Activated B cell treated with CpG ODN at 0.5 μM for 24 hours (primary cell): ENCODE results near the gene UBE2V1. TPM values are rescaled to one million over a fixed set of nuclear protein-coding genes. Genes with fewer than 3 reads are reported as not detected.

Experiments
- ATAC-seq: fragments of 200-7000 bp; cut with Tn5 transposase; one replicate; pipeline ENCODE4 v1.10.0; 2021; ENCODE audit warnings: low read depth, mild to moderate bottlenecking, moderate library complexity
- CTCF ChIA-PET: fragments of 350-600 bp; sonication (Branson Sonifier 250); formaldehyde crosslinking; loops from one replicate; lab custom pipeline; 2021; ENCODE audit warnings: antibody characterized with exemption; lab: Charles Lee
- POLR2A ChIA-PET: fragments of 350-600 bp; sonication (Branson Sonifier 250); formaldehyde crosslinking; loops from one replicate; lab custom pipeline; 2021; ENCODE audit warnings: antibody characterized with exemption; lab: Charles Lee
- DNase-seq: peaks from one replicate; pipeline ENCODE4 v3.0.0; 2022
- H3K27ac Mint-ChIP-seq: one replicate; pipeline ENCODE4 v1.8.0; 2020; ENCODE audit warnings: mixed read lengths
- H3K27me3 Mint-ChIP-seq: one replicate; pipeline ENCODE4 v1.8.0; 2021; ENCODE audit warnings: mixed read lengths
- H3K36me3 Mint-ChIP-seq: one replicate; pipeline ENCODE4 v1.8.0; 2021; ENCODE audit warnings: low read depth, mixed read lengths
- H3K4me1 Mint-ChIP-seq: one replicate; pipeline ENCODE4 v1.8.0; 2021; ENCODE audit warnings: mixed read lengths
- H3K4me3 Mint-ChIP-seq: one replicate; pipeline ENCODE4 v1.8.0; 2020; ENCODE audit warnings: mild to moderate bottlenecking, mixed read lengths
- H3K9me3 Mint-ChIP-seq: one replicate; pipeline ENCODE4 v1.8.0; 2020; ENCODE audit warnings: mixed read lengths
- CTCF ChIP-seq: fragments of 200-600 bp; IDR thresholded peaks from one replicate; pipeline ENCODE4 v1.8.0; 2022; ENCODE audit warnings: antibody characterized with exemption, mild to moderate bottlenecking
- intact Hi-C: fragments of 100-400 bp; cut with micrococcal nuclease; formaldehyde crosslinking; loops from one replicate; pipeline ENCODE4 v1.15.1; 2024
- total RNA-seq: library from RNA; stranded (reverse); gene quantifications from 2 replicates; pipeline ENCODE4 v1.2.3, GENCODE V29; 2022

UBE2V1 gene
- total RNA-seq, 1 donor from 2014 or later = 166 TPM

- ChIA-PET POLR2A (no interaction called here), CTCF (no interaction called here)
- H3K4me3 Mint-ChIP-seq = no peak overlapping the region
- no peaks in the 10 kb centered on the region for H3K9me3 Mint-ChIP-seq
- no peak for DNase-seq
- TF ChIP-seq CTCF = no peak
- no peak for ATAC-seq
- no peak overlapping the region for H3K27ac Mint-ChIP-seq
- intact Hi-C loops = no loop called here
- peaks cover 70% of the 10 kb centered on the region for H3K36me3 Mint-ChIP-seq
- H3K27me3 Mint-ChIP-seq = no peaks in the 10 kb centered on the region
- H3K4me1 Mint-ChIP-seq = peaks cover 15% of the 10 kb centered on the region
Observed at GRCh38 chr20:50094522-50094921, 18.4 kb downstream of the UBE2V1 start.

GRCh38 chr20:50093240-50093639 is 19.7 kb downstream of the UBE2V1 start:
- no peak for TF ChIP-seq CTCF
- POLR2A ChIA-PET = no interaction called here
- ATAC-seq (no peak), DNase-seq (no peak)
- no peak overlapping the region for H3K27ac Mint-ChIP-seq
- H3K9me3 Mint-ChIP-seq = no peaks in the 10 kb centered on the region
- H3K27me3 Mint-ChIP-seq = no peaks in the 10 kb centered on the region
- H3K4me3 Mint-ChIP-seq = no peak overlapping the region
- H3K4me1 Mint-ChIP-seq = peaks cover 6% of the 10 kb centered on the region
- peaks cover 71% of the 10 kb centered on the region for H3K36me3 Mint-ChIP-seq
- CTCF ChIA-PET = interaction anchor here (0.9 kb wide), 1 partner anchor 9 kb away, joined by 3 read pairs; no protein-coding TSS in a partner anchor
- intact Hi-C loops = no loop called here

GRCh38 chr20:50092436-50092835 is 20.5 kb downstream of the UBE2V1 start:
- ChIA-PET POLR2A (no interaction called here), CTCF (interaction anchor here (0.8 to 0.9 kb wide), 2 partner anchors 8 to 21 kb away, joined by 3 read pairs; no protein-coding TSS in a partner anchor)
- TF ChIP-seq CTCF = no peak
- no peaks in the 10 kb centered on the region for H3K27me3 Mint-ChIP-seq
- DNase-seq (no peak), ATAC-seq (no peak)
- H3K4me3 Mint-ChIP-seq = no peak overlapping the region
- intact Hi-C loops = no loop called here
- no peaks in the 10 kb centered on the region for H3K9me3 Mint-ChIP-seq
- no peak overlapping the region for H3K27ac Mint-ChIP-seq
- peaks cover 71% of the 10 kb centered on the region for H3K36me3 Mint-ChIP-seq
- H3K4me1 Mint-ChIP-seq = no peaks in the 10 kb centered on the region

DNA sequence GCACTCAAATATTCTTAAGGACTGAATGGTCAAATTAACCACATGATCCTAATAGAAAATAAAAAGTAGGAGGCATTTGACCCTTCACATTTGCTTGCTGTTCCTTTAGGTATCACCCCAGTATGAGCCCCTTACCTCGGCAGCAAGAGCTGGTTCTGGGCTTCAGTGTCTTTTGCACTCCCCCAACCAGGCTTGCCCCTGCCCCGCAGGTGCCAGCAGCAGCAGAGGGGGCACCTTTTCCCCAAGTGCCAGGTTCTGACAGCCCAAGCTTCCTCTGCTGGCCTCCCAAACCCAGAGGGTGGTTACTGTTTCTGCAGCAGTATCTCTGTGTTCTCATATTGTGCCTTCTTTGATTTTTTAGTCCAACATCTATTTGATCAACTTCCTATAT is 23.2 kb downstream of the UBE2V1 start:
- no peak for DNase-seq
- Mint-ChIP-seq H3K4me3 (no peak overlapping the region), H3K27ac (no peak overlapping the region), H3K27me3 (no peaks in the 10 kb centered on the region), H3K4me1 (peaks cover 14% of the 10 kb centered on the region), H3K9me3 (no peaks in the 10 kb centered on the region), H3K36me3 (peaks cover 56% of the 10 kb centered on the region)
- ChIA-PET POLR2A (interaction anchor here (0.6 kb wide), 1 partner anchor 86 kb away, joined by 9 read pairs; no protein-coding TSS in a partner anchor), CTCF (interaction anchor here (1.5 kb wide), 2 partner anchors 18 to 111 kb away, joined by 4 to 6 read pairs; no protein-coding TSS in a partner anchor)
- no peak for TF ChIP-seq CTCF
- no peak for ATAC-seq
- intact Hi-C loops = no loop called here

DNA sequence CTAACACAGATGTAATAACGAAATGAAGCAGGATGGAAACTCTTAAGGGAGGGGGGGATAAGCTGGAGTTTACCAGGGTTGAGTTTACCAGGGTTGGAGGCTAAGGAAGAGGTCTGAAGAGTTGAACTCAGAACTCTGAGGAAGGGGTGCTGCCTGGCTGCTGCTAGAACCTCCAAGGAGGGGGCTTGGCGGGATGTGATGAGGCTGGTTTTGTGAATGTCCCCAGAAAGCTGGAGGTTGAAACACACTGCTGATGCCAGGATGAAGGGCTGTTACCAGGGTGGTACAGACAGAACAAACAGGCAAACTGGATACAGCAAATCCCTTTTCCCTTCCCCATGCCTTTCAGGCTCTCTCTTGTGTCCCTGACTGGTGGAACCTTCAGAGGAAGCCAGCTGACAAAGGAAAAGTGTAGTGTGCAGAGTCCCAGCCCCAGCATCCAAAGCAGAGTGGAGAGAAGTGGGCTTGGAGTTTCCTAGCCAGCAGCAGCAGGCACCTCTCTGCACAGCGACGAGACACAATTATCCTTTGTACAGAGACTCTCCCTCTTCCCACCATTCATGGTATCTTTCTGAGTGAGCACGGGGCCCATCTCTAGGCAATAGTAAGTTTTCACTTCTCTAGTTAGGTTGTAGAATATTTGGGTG is 23.7 kb downstream of the UBE2V1 start:
- DNase-seq (no peak), ATAC-seq (no peak)
- intact Hi-C loops = no loop called here
- no peak for TF ChIP-seq CTCF
- H3K4me3 Mint-ChIP-seq = no peak overlapping the region
- peaks cover 51% of the 10 kb centered on the region for H3K36me3 Mint-ChIP-seq
- H3K27ac Mint-ChIP-seq = no peak overlapping the region
- ChIA-PET POLR2A (interaction anchor here (0.6 kb wide), 2 partner anchors 86 to 1045 kb away, joined by 3 to 9 read pairs; no protein-coding TSS in a partner anchor), CTCF (interaction anchor here (0.7 to 1.5 kb wide), 3 partner anchors 18 to 112 kb away, joined by 4 to 6 read pairs (median 4); no protein-coding TSS in a partner anchor)
- no peaks in the 10 kb centered on the region for H3K27me3 Mint-ChIP-seq
- H3K9me3 Mint-ChIP-seq = no peaks in the 10 kb centered on the region
- peaks cover 14% of the 10 kb centered on the region for H3K4me1 Mint-ChIP-seq
